Smooth muscle cell (in vitro differentiated cells): ENCODE data around the gene CHAT. TPM values are rescaled to one million over a fixed set of nuclear protein-coding genes. Genes with fewer than 3 reads are reported as not detected.

Experiments used
- DNase-seq: peaks from one replicate; lab custom pipeline; 2025; ENCODE audit not compliant: unreplicated experiment; lab: John Stamatoyannopoulos, UW
- H2AFZ ChIP-seq: fragments of 200-600 bp; sonication (generic); 2 replicates; pipeline ENCODE4 v1.6.0; 2016; ENCODE audit warnings: antibody characterized with exemption, low read depth, mild to moderate bottlenecking
- H3F3A ChIP-seq: fragments of 200-600 bp; sonication (generic); 2 replicates; pipeline ENCODE4 v1.6.0; 2017; ENCODE audit warnings: antibody characterized with exemption, low read depth
- H3K27ac ChIP-seq: fragments of 200-600 bp; sonication (generic); 2 replicates; pipeline ENCODE4 v1.5.1; 2016; ENCODE audit warnings: low read depth, mild to moderate bottlenecking
- H3K27me3 ChIP-seq: fragments of 200-600 bp; sonication (generic); 2 replicates; pipeline ENCODE4 v1.6.1; 2016; ENCODE audit warnings: low read depth, mild to moderate bottlenecking
- H3K36me3 ChIP-seq: fragments of 200-600 bp; sonication (generic); 2 replicates; pipeline ENCODE4 v1.5.1; 2016; ENCODE audit warnings: low read depth
- H3K4me1 ChIP-seq: fragments of 200-600 bp; sonication (generic); 2 replicates; pipeline ENCODE4 v1.5.1; 2016; ENCODE audit warnings: low read depth
- H3K4me2 ChIP-seq: fragments of 200-600 bp; sonication (generic); 2 replicates; pipeline ENCODE4 v1.6.0; 2016; ENCODE audit warnings: mild to moderate bottlenecking
- H3K4me3 ChIP-seq: fragments of 200-600 bp; sonication (generic); 2 replicates; pipeline ENCODE4 v1.5.1; 2016; ENCODE audit warnings: mild to moderate bottlenecking
- H3K79me2 ChIP-seq: fragments of 200-600 bp; sonication (generic); 2 replicates; pipeline ENCODE4 v1.6.0; 2016; ENCODE audit warnings: low read depth, mild to moderate bottlenecking
- H3K9ac ChIP-seq: fragments of 200-600 bp; sonication (generic); 2 replicates; pipeline ENCODE4 v1.6.0; 2016; ENCODE audit warnings: low read depth
- H3K9me3 ChIP-seq: fragments of 200-600 bp; sonication (generic); replicated peaks from 2 replicates; pipeline ENCODE4 v1.5.1; 2016; ENCODE audit warnings: low read depth
- H4K20me1 ChIP-seq: fragments of 200-600 bp; sonication (generic); 2 replicates; pipeline ENCODE4 v1.6.0; 2016; ENCODE audit warnings: low read depth
- CTCF ChIP-seq: fragments of 200-600 bp; sonication (generic); IDR thresholded peaks from 2 replicates; pipeline ENCODE4 v1.5.1; 2017; ENCODE audit warnings: borderline replicate concordance, mild to moderate bottlenecking, antibody characterized with exemption; ENCODE audit not compliant: insufficient read depth, poor library complexity, severe bottlenecking
- WGBS: methylation state at CpG from one replicate; pipeline ENCODE4 v1.1.7; 2016; ENCODE audit warnings: low lambda C conversion rate; 5-methylcytosine and 5-hydroxymethylcytosine counted together
- polyA plus RNA-seq: library from polyadenylated mRNA; unstranded; fragments of >200 nt; fragmentation: Nextera tagmentation; extraction: Ambion mirVana; gene quantifications from 2 replicates; pipeline ENCODE4 v1.2.1, GENCODE V29; 2016
- total RNA-seq: library from RNA; depleted of rRNA; stranded (reverse); fragments of >200 nt; gene quantifications from 2 replicates; pipeline ENCODE4 v1.2.3, GENCODE V29; 2014

Gene CHAT
- total and polyA plus RNA-seq, 2 experiments from 2014 or later = not detected

- DNase-seq = no peak
- Histone ChIP-seq H4K20me1 (no peaks in the 10 kb centered on the region), H3K4me1 (no peaks in the 10 kb centered on the region)
These were observed 8.9 kb downstream of the CHAT start for GRCh38 chr10:49622426-49623425.

GRCh38 chr10:49624629-49625028 lies 10.8 kb downstream of the CHAT start:
- no peak overlapping the region for H3K9ac ChIP-seq
- no peaks in the 10 kb centered on the region for H3K4me1 ChIP-seq
- H3K27me3 ChIP-seq = peaks cover 11% of the 10 kb centered on the region
- H3F3A ChIP-seq = no peaks in the 10 kb centered on the region
- no peak for DNase-seq
- no peak overlapping the region for H3K4me3 ChIP-seq
- 59% methylated on average over 5 of the region's 5 CpGs for WGBS
- H4K20me1 ChIP-seq = no peaks in the 10 kb centered on the region
- no peaks in the 10 kb centered on the region for H3K36me3 ChIP-seq
- no peaks in the 10 kb centered on the region for H3K9me3 ChIP-seq
- no peak for TF ChIP-seq CTCF
- H2AFZ ChIP-seq = no peak overlapping the region
- no peaks in the 10 kb centered on the region for H3K79me2 ChIP-seq
- no peak overlapping the region for H3K4me2 ChIP-seq
- H3K27ac ChIP-seq = no peak overlapping the region

More at GRCh38 chr10:49622426-49623425, 8.9 kb downstream of the CHAT start:
- no peak for TF ChIP-seq CTCF
- H3K27me3 ChIP-seq = peaks cover 28% of the 10 kb centered on the region
- no peaks in the 10 kb centered on the region for H3F3A ChIP-seq
- H3K9me3 ChIP-seq = no peaks in the 10 kb centered on the region
- no peak overlapping the region for H3K4me3 ChIP-seq
- no peak overlapping the region for H3K4me2 ChIP-seq
- H3K79me2 ChIP-seq = no peaks in the 10 kb centered on the region
- H3K9ac ChIP-seq = no peak overlapping the region
- no peaks in the 10 kb centered on the region for H3K36me3 ChIP-seq
- no peak overlapping the region for H2AFZ ChIP-seq
- no peak overlapping the region for H3K27ac ChIP-seq
- 83% methylated on average over 11 of the region's 11 CpGs for WGBS

GRCh38 chr10:49625411-49625810 lies 11.6 kb downstream of the CHAT start:
- Histone ChIP-seq H4K20me1 (no peaks in the 10 kb centered on the region), H3K27ac (no peak overlapping the region), H3F3A (no peaks in the 10 kb centered on the region), H3K4me1 (no peaks in the 10 kb centered on the region), H3K4me3 (no peak overlapping the region), H3K9ac (no peak overlapping the region), H3K27me3 (peaks cover 8% of the 10 kb centered on the region), H3K79me2 (no peaks in the 10 kb centered on the region), H2AFZ (no peak overlapping the region), H3K4me2 (no peak overlapping the region), H3K9me3 (no peaks in the 10 kb centered on the region), H3K36me3 (no peaks in the 10 kb centered on the region)
- no peak for DNase-seq
- 89% methylated on average over 10 of the region's 10 CpGs for WGBS
- no peak for TF ChIP-seq CTCF
